CD14-positive monocyte (primary cell): Measurements from ENCODE around the gene HS3ST4. TPM values are rescaled to one million over a fixed set of nuclear protein-coding genes. Genes with fewer than 3 reads are reported as not detected.

ENCODE experiments used
- DNase-seq, 3 donors: peaks; one replicate each; pipeline ENCODE4 v3.0.0-alpha.2; 2011 to 2022
- H2AFZ ChIP-seq: 2 replicates; pipeline ENCODE4 v1.6.0; 2012; ENCODE audit warnings: mild to moderate bottlenecking, low read depth, low read length, inconsistent platforms; ENCODE audit not compliant: insufficient read depth, poor library complexity, severe bottlenecking
- H3K27ac ChIP-seq, 2 donors: 1 replicate in 1 of 2; 2 replicates in 1 of 2; pipeline ENCODE4 v1.5.1; 2012 to 2013; ENCODE audit warnings: low read length in 2 of 2, control low read depth in 1 of 2, inconsistent platforms in 1 of 2, low read depth in 1 of 2, mild to moderate bottlenecking in 1 of 2
- H3K27me3 ChIP-seq, 2 donors: one replicate each; pipeline versions ENCODE4 v1.6.0 to v1.6.1; 2011 to 2013; ENCODE audit warnings: low read length in 2 of 2; ENCODE audit not compliant: control insufficient read depth in 2 of 2, insufficient read depth in 2 of 2
- H3K36me3 ChIP-seq, 2 donors: replicated peaks in 1 of 2; 1 replicate in 1 of 2; 2 replicates in 1 of 2; pipeline versions ENCODE4 v1.5.1 to v1.6.1; 2012 to 2013; ENCODE audit warnings: low read length in 2 of 2, control low read depth in 1 of 2, inconsistent platforms in 1 of 2, mild to moderate bottlenecking in 1 of 2; ENCODE audit not compliant: insufficient read depth in 2 of 2, control insufficient read depth in 1 of 2
- H3K4me1 ChIP-seq, 2 donors: 1 replicate in 1 of 2; 2 replicates in 1 of 2; pipeline versions ENCODE4 v1.5.1 to v1.6.1; 2012 to 2013; ENCODE audit warnings: low read length in 2 of 2, control low read depth in 1 of 2, inconsistent platforms in 1 of 2, mild to moderate bottlenecking in 1 of 2, moderate library complexity in 1 of 2; ENCODE audit not compliant: insufficient read depth in 2 of 2, control insufficient read depth in 1 of 2
- H3K4me2 ChIP-seq: replicated peaks from 2 replicates; pipeline ENCODE3; 2012; ENCODE audit warnings: low read length, moderate library complexity, mild to moderate bottlenecking; ENCODE audit not compliant: poor library complexity, severe bottlenecking; ENCODE audit errors: extremely low read depth
- H3K4me3 ChIP-seq, 3 experiments: fragments of 200-600 bp in 1 of 3; sonication (generic) in 1 of 3; replicated peaks in 1 of 3; 1 replicate in 2 of 3; 2 replicates in 1 of 3; pipeline ENCODE4 v1.5.1; 2011 to 2013; ENCODE audit warnings: low read length in 3 of 3, mild to moderate bottlenecking in 3 of 3, control low read depth in 2 of 3, low read depth in 2 of 3, inconsistent platforms in 1 of 3, moderate library complexity in 1 of 3
- H3K79me2 ChIP-seq: 2 replicates; pipeline ENCODE4 v1.6.0; 2012; ENCODE audit warnings: mild to moderate bottlenecking, control low read depth, inconsistent platforms, low read length, moderate library complexity; ENCODE audit not compliant: insufficient read depth
- H3K9ac ChIP-seq: 2 replicates; pipeline ENCODE4 v1.6.0; 2017; ENCODE audit warnings: low read length, mild to moderate bottlenecking; ENCODE audit not compliant: insufficient read depth, poor library complexity, severe bottlenecking
- H3K9me3 ChIP-seq, 2 donors: replicated peaks in 1 of 2; 1 replicate in 1 of 2; 2 replicates in 1 of 2; pipeline versions ENCODE4 v1.5.1 to v1.6.1; 2012 to 2013; ENCODE audit warnings: low read length in 2 of 2, control low read depth in 1 of 2; ENCODE audit not compliant: control insufficient read depth in 1 of 2, insufficient read depth in 1 of 2
- H4K20me1 ChIP-seq: 2 replicates; pipeline ENCODE4 v1.6.0; 2012; ENCODE audit warnings: mild to moderate bottlenecking, low read length, control low read depth, moderate library complexity; ENCODE audit not compliant: insufficient read depth
- H3K27ac Mint-ChIP-seq, 7 donors: one replicate each; pipeline ENCODE4 v1.8.0; 2020; ENCODE audit warnings: mild to moderate bottlenecking in 7 of 7, mixed read lengths in 7 of 7, moderate library complexity in 6 of 7, inconsistent platforms in 2 of 7
- H3K27me3 Mint-ChIP-seq, 3 donors: one replicate each; pipeline ENCODE4 v1.8.0; 2021 to 2022; ENCODE audit warnings: low read depth in 3 of 3, mild to moderate bottlenecking in 3 of 3, mixed read lengths in 3 of 3, moderate library complexity in 3 of 3, inconsistent platforms in 1 of 3
- H3K36me3 Mint-ChIP-seq, 2 donors: one replicate each; pipeline ENCODE4 v1.8.0; 2020; ENCODE audit warnings: mixed read lengths in 2 of 2, inconsistent platforms in 1 of 2, mild to moderate bottlenecking in 1 of 2
- H3K4me1 Mint-ChIP-seq: one replicate; pipeline ENCODE4 v1.8.0; 2020; ENCODE audit warnings: mild to moderate bottlenecking, mixed read lengths
- H3K4me3 Mint-ChIP-seq, 2 donors: one replicate each; pipeline ENCODE4 v1.8.0; 2020; ENCODE audit warnings: mild to moderate bottlenecking in 2 of 2, mixed read lengths in 2 of 2, moderate library complexity in 1 of 2
- H3K9me3 Mint-ChIP-seq, 7 donors: one replicate each; pipeline ENCODE4 v1.8.0; 2020 to 2022; ENCODE audit warnings: mixed read lengths in 7 of 7, mild to moderate bottlenecking in 6 of 7, moderate library complexity in 6 of 7, inconsistent platforms in 2 of 7
- WGBS: methylation state at CpG from one replicate; pipeline ENCODE4 v1.1.5; 2013; ENCODE audit warnings: missing lambda C conversion rate; ENCODE audit not compliant: insufficient coverage; 5-methylcytosine and 5-hydroxymethylcytosine counted together
- intact Hi-C, 2 donors: fragments of 100-400 bp; cut with micrococcal nuclease; formaldehyde crosslinking; loops; one replicate each; pipeline versions ENCODE4 v1.15.0 to v1.15.1; 2023
- polyA plus RNA-seq, 3 donors: library from polyadenylated mRNA; depleted of rRNA in 1 of 3; unstranded in 2 of 3; stranded (reverse) in 1 of 3; fragments of 300-500 nt in 2 of 3; fragments of >200 nt in 1 of 3; fragmentation: Illumina TruSeq in 2 of 3; gene quantifications; 1 replicate in 2 of 3; 2 replicates in 1 of 3; pipeline ENCODE4 v1.2.3, GENCODE V29; 2012 to 2021
- TF ChIP-seq, protein P1 (sequence below): fragments of 200-600 bp; IDR thresholded peaks from one replicate; pipeline ENCODE4 v1.8.0; 2022; ENCODE audit warnings: antibody characterized with exemption, mild to moderate bottlenecking

The HS3ST4 gene
- polyA plus RNA-seq, 3 donors = not detected

DNA sequence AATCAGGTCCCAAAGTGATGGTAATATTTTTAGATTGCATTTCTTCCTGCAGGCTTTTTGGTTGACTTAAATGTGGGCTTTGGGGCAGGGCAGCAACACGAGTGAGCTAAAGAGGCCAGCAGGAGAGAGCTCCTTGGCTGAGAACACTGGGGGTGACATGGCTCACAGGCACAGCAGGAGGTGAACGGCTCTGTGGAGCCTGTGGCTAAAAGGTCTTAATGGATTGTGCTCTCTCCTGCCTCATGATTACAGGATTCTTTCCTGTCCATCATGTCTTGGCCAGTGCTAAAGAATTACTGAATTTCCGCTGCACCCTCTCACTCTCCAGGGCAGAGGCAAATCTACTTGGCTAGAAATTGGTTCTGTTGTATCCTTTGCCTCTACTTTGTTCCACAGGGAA is 366.6 kb downstream of the HS3ST4 start:
- H3K4me3 ChIP-seq = no peak overlapping the region

DNA sequence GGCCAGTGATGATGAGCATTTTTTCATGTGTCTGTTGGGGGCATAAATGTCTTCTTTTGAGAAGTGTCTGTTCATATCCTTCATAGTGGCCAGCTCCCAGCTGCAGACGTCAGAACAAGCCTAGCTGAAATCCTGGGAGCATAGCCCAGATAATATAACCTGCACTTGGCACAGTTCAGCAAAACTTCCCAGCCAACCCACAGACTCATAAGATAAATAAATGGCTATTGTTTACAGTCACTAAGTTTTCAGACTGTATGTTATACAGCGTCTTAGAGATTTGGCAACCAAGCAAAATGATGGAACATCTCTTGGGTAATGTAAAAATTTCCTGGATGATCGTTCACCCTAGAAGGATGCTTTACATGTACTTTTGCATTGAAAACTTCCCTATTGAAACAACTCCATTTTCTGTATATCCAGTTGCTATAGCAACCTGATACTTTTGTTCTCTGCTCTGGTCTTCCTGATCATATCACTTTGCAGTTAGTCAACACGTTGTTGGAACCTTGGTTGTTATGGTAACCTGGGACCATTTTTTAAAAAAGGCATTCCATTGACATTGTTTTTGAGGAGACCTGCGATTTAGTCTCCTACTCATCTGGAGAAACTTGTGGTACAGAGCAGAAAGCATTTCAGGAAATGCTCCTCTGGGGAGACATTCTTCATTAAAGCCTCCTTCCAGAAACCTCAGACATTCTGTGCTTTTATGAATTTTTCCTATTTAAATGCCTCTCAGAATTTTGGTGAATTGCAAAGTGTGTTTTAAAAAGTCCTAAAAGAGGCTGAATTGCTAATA is 378.7 kb downstream of the HS3ST4 start:
- no peaks in the 10 kb centered on the region for H3K27me3 ChIP-seq
- Mint-ChIP-seq H3K36me3 (no peaks in the 10 kb centered on the region), H3K27me3 (no peaks in the 10 kb centered on the region), H3K9me3 (peaks cover 0 to 11% (median 2%) of the 10 kb centered on the region in 7 donors), H3K4me3 (no peak overlapping the region), H3K27ac (no peak overlapping the region), H3K4me1 (no peaks in the 10 kb centered on the region)
- H3K4me1 ChIP-seq = no peaks in the 10 kb centered on the region
- H2AFZ ChIP-seq = no peak overlapping the region
- no peak overlapping the region for H3K4me2 ChIP-seq
- intact Hi-C loops = no loop called here
- H3K27ac ChIP-seq = no peak overlapping the region
- no peaks in the 10 kb centered on the region for H4K20me1 ChIP-seq
- H3K9me3 ChIP-seq = no peaks in the 10 kb centered on the region
- TF ChIP-seq, protein P1, sequence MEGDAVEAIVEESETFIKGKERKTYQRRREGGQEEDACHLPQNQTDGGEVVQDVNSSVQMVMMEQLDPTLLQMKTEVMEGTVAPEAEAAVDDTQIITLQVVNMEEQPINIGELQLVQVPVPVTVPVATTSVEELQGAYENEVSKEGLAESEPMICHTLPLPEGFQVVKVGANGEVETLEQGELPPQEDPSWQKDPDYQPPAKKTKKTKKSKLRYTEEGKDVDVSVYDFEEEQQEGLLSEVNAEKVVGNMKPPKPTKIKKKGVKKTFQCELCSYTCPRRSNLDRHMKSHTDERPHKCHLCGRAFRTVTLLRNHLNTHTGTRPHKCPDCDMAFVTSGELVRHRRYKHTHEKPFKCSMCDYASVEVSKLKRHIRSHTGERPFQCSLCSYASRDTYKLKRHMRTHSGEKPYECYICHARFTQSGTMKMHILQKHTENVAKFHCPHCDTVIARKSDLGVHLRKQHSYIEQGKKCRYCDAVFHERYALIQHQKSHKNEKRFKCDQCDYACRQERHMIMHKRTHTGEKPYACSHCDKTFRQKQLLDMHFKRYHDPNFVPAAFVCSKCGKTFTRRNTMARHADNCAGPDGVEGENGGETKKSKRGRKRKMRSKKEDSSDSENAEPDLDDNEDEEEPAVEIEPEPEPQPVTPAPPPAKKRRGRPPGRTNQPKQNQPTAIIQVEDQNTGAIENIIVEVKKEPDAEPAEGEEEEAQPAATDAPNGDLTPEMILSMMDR = no peak
- no CpG with 5 or more reads among the region's 5 CpGs for WGBS
- H3K4me3 ChIP-seq = no peak overlapping the region
- no peaks in the 10 kb centered on the region for H3K36me3 ChIP-seq
- no peaks in the 10 kb centered on the region for H3K79me2 ChIP-seq
- DNase-seq = no peak
- no peak overlapping the region for H3K9ac ChIP-seq

More for the DNA sequence above, 366.6 kb downstream of the HS3ST4 start:
- H2AFZ ChIP-seq = no peak overlapping the region
- no peaks in the 10 kb centered on the region for H3K4me1 ChIP-seq
- H3K4me3 Mint-ChIP-seq = no peak overlapping the region
- no peak overlapping the region for H3K9ac ChIP-seq
- H3K4me1 Mint-ChIP-seq = no peaks in the 10 kb centered on the region
- no peaks in the 10 kb centered on the region for H3K27me3 ChIP-seq
- H3K27ac Mint-ChIP-seq = no peak overlapping the region
- no peaks in the 10 kb centered on the region for H3K36me3 Mint-ChIP-seq
- peaks cover 4 to 12% of the 10 kb centered on the region in 2 donors for H3K9me3 ChIP-seq
- H3K27me3 Mint-ChIP-seq = peaks cover 0 to 2% (median 0%) of the 10 kb centered on the region in 3 donors
- no peaks in the 10 kb centered on the region for H3K36me3 ChIP-seq
- no peak for DNase-seq
- 20% methylated on average over 2 of the region's 3 CpGs for WGBS
- no peaks in the 10 kb centered on the region for H3K79me2 ChIP-seq
- intact Hi-C loops = no loop called here
- H3K9me3 Mint-ChIP-seq = peaks cover 0 to 16% (median 2%) of the 10 kb centered on the region in 7 donors
- TF ChIP-seq, protein P1 = no peak
- no peak overlapping the region for H3K4me2 ChIP-seq
- H3K27ac ChIP-seq = no peak overlapping the region
- no peaks in the 10 kb centered on the region for H4K20me1 ChIP-seq
